ENCODE measurements around the gene MOSPD2. TPM values are rescaled to one million over a fixed set of nuclear protein-coding genes. Genes with fewer than 3 reads are reported as not detected.

The MOSPD2 gene
- total RNA-seq, 4 donors from 2014 or later, result 20.2 to 33.4 (median 31.6) TPM

DNA sequence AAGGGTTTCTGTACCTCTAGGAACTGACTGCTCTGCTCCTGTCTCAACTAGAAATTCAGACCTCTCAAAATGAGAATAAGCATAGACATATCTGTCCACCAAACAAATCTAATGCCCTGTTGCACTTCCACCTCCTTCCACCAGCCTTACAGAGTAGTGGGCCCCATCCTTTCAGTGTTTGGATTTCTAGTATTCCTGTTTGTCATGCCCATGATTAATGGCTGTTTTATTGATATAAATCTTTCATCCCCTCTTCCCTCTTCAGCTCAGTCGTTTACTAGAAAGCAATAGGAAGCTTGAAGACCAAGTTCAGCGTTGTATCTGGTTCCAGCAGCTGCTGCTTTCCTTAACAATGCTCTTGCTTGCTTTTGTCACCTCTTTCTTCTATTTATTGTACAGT lies 46.2 kb downstream of the MOSPD2 start:
- DNase-seq (ENCODE audit: low spot score in 2 of 2), result no peak
- no peaks in the 10 kb centered on the region for H3K4me1 ChIP-seq
- no peak overlapping the region for H3K4me3 ChIP-seq
- H3K27ac ChIP-seq, result no peak overlapping the region
- WGBS, 2 donors, result 36 to 81% methylated on average over 2 of the region's 2 CpGs
- no peaks in the 10 kb centered on the region for H3K27me3 ChIP-seq
- no peaks in the 10 kb centered on the region for H3K9me3 ChIP-seq
- H3K36me3 ChIP-seq, result peaks cover 0 to 15% (median 0%) of the 10 kb centered on the region in 3 donors
- TF ChIP-seq EP300 (IDR thresholded peaks at IDR 0.05) (no peak), POLR2A (IDR thresholded peaks at IDR 0.05) (no peak)
- TF ChIP-seq, protein P1, sequence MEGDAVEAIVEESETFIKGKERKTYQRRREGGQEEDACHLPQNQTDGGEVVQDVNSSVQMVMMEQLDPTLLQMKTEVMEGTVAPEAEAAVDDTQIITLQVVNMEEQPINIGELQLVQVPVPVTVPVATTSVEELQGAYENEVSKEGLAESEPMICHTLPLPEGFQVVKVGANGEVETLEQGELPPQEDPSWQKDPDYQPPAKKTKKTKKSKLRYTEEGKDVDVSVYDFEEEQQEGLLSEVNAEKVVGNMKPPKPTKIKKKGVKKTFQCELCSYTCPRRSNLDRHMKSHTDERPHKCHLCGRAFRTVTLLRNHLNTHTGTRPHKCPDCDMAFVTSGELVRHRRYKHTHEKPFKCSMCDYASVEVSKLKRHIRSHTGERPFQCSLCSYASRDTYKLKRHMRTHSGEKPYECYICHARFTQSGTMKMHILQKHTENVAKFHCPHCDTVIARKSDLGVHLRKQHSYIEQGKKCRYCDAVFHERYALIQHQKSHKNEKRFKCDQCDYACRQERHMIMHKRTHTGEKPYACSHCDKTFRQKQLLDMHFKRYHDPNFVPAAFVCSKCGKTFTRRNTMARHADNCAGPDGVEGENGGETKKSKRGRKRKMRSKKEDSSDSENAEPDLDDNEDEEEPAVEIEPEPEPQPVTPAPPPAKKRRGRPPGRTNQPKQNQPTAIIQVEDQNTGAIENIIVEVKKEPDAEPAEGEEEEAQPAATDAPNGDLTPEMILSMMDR (IDR thresholded peaks at IDR 0.05), result no peak

DNA sequence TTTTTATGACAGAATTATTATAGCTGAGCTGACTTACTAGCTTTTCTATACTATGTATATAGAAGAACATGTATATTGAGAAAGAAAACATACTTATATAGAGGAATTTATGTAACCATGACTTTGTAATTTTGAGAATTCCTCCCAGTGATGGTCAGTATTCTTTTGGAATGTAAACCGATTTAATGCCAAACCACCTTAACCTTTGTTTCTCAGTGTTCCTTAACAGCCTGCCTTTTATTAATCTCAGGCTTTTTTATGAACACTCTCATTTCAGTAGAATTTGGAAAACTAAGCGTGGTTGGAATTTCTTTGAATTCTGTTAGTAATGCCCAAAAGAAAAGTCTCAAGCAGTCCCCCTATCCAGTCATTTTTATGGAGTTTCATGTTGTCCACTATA lies 47.0 kb downstream of the MOSPD2 start:
- Histone ChIP-seq H3K36me3 (peaks cover 0 to 15% (median 0%) of the 10 kb centered on the region in 3 donors), H3K27ac (no peak overlapping the region), H3K4me3 (no peak overlapping the region), H3K27me3 (no peaks in the 10 kb centered on the region), H3K9me3 (no peaks in the 10 kb centered on the region), H3K4me1 (no peaks in the 10 kb centered on the region)
- TF ChIP-seq EP300 (IDR thresholded peaks at IDR 0.05) (no peak), POLR2A (IDR thresholded peaks at IDR 0.05) (no peak)
- TF ChIP-seq, protein P1 (IDR thresholded peaks at IDR 0.05), result no peak
- no peak for DNase-seq (ENCODE audit: low spot score in 2 of 2)
- WGBS, 2 donors, result 76 to 80% methylated on average over 2 of the region's 2 CpGs

DNA sequence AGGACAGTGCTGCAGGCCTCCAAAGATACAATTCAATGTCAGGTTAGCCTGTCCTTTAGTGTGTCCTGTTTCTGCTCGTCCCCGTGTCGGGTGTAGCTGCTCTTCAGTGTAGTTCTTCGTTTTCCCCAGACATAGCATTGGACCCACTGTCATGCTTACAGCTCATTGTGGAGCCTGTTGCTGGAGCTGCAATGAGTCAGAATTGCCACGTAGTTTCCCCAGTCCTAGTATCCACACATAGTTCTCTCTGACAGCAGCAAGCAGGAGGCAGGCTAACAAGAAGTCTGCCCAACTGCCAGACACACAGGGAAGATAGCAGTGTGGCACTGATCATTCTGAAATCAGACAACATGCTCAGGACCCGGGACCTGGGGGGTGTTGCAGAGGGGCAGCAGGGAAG lies 49.2 kb downstream of the MOSPD2 start:
- 71 to 76% methylated on average over 6 of the region's 6 CpGs for WGBS, 2 donors
- Histone ChIP-seq H3K4me3 (no peak overlapping the region), H3K27me3 (no peaks in the 10 kb centered on the region), H3K4me1 (peaks cover 0 to 6% (median 0%) of the 10 kb centered on the region in 4 donors), H3K27ac (no peak overlapping the region), H3K36me3 (peaks cover 0 to 9% (median 0%) of the 10 kb centered on the region in 3 donors), H3K9me3 (no peaks in the 10 kb centered on the region)
- TF ChIP-seq, protein P1 (IDR thresholded peaks at IDR 0.05), result no peak
- TF ChIP-seq POLR2A (IDR thresholded peaks at IDR 0.05) (no peak), EP300 (IDR thresholded peaks at IDR 0.05) (no peak)
- no peak for DNase-seq (ENCODE audit: low spot score in 2 of 2)

DNA sequence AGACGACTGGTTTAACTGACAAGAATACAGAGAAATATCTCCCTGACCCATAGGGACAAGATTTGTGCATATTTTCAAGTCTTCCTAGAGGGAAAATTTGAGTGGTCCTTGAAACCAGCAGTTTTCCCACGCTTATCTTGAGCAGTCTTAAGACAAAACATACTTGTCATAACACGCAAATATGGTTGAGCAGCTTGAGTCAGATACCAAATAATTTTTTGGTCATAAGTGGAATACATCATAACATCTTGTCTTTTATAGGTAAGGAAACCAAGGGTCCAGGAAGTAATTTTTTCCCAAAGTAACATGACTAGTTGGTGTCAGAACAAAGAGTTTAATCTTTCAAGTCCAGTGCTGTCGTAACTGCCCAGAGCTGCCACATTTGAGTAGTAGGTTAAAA lies 50.5 kb downstream of the MOSPD2 start:
- H3K4me1 ChIP-seq, result peaks cover 0 to 6% (median 0%) of the 10 kb centered on the region in 4 donors
- H3K27me3 ChIP-seq, result no peaks in the 10 kb centered on the region
- no peaks in the 10 kb centered on the region for H3K9me3 ChIP-seq
- no peak overlapping the region for H3K4me3 ChIP-seq
- WGBS, 2 donors, result 84 to 88% methylated on average over 4 of the region's 4 CpGs
- peaks cover 0 to 7% (median 0%) of the 10 kb centered on the region in 3 donors for H3K36me3 ChIP-seq
- H3K27ac ChIP-seq, result no peak overlapping the region
- TF ChIP-seq POLR2A (IDR thresholded peaks at IDR 0.05) (no peak), EP300 (IDR thresholded peaks at IDR 0.05) (no peak)
- TF ChIP-seq, protein P1 (IDR thresholded peaks at IDR 0.05), result no peak
- DNase-seq (ENCODE audit: low spot score in 2 of 2), result no peak

DNA sequence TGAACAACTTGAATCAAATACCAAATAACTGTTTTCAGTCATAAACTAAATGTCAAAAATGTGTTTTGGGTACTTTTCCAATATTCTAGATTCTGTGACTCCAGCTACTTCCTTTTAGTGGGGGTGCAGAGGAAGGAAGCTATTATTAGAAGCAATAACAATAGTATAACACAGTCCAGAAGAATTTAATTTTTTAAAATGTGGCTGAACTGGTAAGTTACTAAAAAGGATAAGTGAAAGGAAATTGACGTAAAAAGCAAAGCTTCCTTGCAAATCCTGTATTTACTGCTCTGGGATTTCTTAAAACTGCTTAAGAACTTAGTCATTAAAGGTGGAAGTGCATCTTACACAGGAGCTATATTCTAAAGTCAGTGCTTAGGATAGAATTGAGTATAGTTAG lies 53.2 kb downstream of the MOSPD2 start:
- H3K27me3 ChIP-seq, result no peaks in the 10 kb centered on the region
- H3K4me3 ChIP-seq, result no peak overlapping the region
- WGBS, 2 donors, result 16 to 39% methylated on average over 1 of the region's 1 CpG
- TF ChIP-seq POLR2A (IDR thresholded peaks at IDR 0.05), result no peak
- TF ChIP-seq, protein P1 (IDR thresholded peaks at IDR 0.05), result no peak
- TF ChIP-seq EP300 (IDR thresholded peaks at IDR 0.05), result no peak
- no peak overlapping the region for H3K27ac ChIP-seq
- DNase-seq (ENCODE audit: low spot score in 2 of 2), result no peak
- H3K36me3 ChIP-seq, result no peaks in the 10 kb centered on the region
- no peaks in the 10 kb centered on the region for H3K9me3 ChIP-seq
- H3K4me1 ChIP-seq, result peaks cover 0 to 6% (median 0%) of the 10 kb centered on the region in 4 donors

Measured in tibial nerve (tissue), 4 donors.